T-helper 2 cell (primary cell): Measurements from ENCODE around the gene VOPP1.

Experiments
- DNase-seq, 5 experiments: peaks; one replicate each; pipeline versions ENCODE4 v3.0.0 to v3.0.0-alpha.2; 2012 to 2022

The VOPP1 gene

DNA sequence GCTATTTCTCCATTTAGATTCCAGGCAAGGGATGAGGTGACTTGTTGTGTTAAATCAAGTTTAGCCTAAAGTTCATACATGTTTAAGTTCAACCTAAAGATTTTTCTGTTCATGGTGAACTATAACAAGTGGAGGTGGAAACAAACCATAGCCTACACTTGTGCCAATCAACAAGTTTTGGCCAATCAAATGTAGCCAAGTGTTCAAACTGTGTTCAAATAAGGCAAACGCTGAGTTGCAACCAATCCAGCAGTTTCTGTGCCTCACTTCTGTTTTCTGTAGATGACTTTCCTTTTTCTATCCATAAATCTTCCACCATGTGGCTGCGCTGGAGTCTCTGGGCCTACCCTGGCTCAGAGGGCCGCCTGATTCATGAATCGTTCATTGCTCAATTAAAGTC, 4.5 kb upstream of the VOPP1 start:
- no peak for DNase-seq

GRCh38 chr7:55575733-55576132, 3.4 kb upstream of the VOPP1 start:
- DNase-seq = no peak

DNA sequence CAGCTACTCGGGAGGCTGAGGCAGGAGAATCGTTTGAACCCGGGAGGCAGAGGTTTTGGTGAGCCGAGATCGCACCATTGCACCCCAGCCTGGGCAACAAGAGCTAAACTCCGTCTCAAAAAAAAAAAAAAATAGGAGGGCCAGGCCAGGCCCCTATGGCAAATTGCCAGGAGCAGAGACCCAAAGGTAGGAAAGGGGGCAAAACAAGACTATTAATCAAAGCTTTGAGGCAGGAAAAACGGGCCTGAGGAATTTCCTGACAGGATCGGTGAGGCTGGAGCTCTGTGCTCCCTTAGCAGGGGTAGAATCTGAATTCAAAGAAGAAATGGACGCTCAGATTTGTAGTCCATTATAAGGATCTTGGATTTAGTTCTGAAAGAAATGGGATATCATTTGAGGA, 2.8 kb upstream of the VOPP1 start:
- no peak for DNase-seq

DNA sequence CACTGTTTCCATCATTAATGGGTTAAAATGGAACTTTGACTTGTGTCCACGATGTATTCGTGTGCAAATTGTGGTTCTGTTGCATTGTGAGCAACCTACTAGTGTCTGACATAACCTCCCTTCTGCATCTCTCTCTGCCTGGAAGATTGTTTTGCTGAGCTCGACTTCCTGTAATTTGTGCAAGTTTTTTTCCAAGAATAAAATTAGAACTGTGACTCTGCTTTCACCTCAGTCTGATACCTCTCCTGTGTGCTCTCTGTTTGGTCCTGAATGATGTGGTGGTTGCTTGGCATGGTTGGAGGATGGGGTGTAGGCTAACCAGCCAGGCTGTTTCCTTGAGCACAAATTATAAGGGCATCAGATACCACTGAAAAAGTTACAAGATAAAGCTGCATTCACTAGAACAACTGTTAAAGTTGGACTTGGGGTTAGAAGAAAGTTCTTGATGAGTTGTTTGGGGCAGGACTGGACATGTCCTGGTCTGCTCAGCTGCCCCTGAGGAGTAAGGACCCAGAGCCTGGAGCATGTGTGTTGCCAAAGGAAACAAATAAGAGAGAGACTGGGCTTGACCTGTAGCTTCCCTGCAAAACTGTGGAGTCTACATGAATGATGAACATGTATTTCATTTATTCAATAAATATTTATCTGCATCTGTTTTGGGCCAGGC, 1.9 kb upstream of the VOPP1 start:
- DNase-seq = peak in 2 of 5 experiments; percentile 35 to 44

GRCh38 chr7:55573234-55573900, 1.1 kb upstream of the VOPP1 start:
- DNase-seq = no peak

GRCh38 chr7:55571511-55572377, 558 bp downstream of the VOPP1 start:
- DNase-seq = peak; percentile 36 to 78 (median 69)

DNA sequence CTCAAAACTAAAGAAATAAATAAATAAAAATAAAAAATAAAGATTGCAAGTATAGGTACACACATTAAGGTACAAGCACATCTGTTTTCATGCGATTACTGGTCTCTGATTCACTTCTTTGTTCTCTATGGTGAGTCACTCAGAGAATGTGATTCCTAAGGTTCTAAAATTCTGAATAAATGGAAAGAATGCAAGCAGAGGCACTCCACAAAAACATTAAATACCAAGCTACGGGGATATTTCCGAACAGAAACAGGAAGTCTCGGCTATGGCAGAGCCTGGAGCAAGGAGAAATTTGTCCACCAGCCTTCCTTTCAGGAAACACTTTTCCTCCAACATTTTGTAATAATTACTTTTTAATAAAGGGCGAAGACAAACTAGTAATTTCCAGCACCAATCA, 1.4 kb downstream of the VOPP1 start:
- no peak for DNase-seq

GRCh38 chr7:55570218-55570873, 2.0 kb downstream of the VOPP1 start:
- peak in 2 of 5 experiments; percentile 19 to 68 for DNase-seq

DNA sequence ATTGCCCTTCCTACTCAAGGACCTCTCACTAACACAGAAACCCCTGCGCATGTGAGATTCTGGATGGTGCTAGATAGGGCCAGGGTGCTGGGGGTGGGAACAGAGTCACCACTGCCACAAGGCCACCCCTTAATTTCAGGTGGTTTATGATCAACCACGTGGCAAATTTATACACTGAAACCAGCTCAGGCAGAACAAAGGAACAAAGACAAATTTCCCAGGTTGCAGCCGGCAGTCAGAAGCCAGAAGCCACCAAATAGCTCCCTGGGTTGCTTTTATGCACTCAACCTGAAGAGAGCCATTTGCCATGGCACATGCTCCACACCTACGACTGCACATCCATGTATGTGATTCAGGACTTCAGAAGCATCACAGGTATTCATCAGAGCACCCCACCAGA, 2.5 kb downstream of the VOPP1 start:
- DNase-seq = peak in 3 of 5 experiments; percentile 40 to 81 (median 51)

GRCh38 chr7:55569269-55569663, 3.0 kb downstream of the VOPP1 start:
- no peak for DNase-seq

- DNase-seq = peak in 1 of 5 experiments; percentile 22
These were observed 3.6 kb downstream of the VOPP1 start for GRCh38 chr7:55568613-55569268.

DNA sequence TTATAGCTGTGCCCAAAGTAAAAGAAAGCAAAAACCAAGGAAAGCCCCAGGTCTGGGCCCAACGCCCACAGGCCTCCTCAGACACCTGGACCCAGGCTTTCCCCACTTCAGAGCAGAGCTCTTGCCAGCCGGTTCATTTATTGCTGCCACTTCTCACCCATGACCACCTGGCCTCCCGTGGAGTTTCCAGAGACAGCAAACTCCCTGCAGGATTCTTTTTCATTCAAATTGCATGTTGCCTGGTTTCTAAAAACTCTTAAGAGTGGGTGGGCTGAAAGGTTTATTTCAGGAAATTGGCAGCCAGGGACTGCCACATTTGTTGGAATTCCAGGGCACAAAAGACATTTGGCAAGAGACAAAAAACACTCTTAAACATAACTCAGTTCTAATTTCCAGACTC, 4.7 kb downstream of the VOPP1 start:
- DNase-seq = no peak

DNA sequence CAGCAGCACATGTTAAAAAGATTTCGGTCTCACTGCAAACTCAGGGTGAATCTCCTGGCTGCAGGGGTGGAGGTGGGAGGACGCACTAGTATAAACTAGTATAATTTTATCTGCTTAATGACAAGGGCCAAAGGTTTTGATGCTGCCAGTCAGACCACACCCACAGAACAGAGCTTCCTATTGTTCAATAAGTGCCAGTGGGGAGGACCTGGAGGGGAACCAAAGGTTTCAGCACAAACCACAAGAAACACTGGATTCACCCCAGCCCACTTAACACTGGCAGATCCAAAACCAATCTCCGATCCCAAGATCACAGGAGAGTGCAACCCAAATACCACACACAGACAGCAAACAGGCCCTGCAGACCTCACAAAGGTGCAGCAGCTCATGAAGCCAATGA, 6.6 kb downstream of the VOPP1 start:
- DNase-seq = no peak

GRCh38 chr7:55563596-55564325, 8.5 kb downstream of the VOPP1 start:
- DNase-seq = no peak

DNA sequence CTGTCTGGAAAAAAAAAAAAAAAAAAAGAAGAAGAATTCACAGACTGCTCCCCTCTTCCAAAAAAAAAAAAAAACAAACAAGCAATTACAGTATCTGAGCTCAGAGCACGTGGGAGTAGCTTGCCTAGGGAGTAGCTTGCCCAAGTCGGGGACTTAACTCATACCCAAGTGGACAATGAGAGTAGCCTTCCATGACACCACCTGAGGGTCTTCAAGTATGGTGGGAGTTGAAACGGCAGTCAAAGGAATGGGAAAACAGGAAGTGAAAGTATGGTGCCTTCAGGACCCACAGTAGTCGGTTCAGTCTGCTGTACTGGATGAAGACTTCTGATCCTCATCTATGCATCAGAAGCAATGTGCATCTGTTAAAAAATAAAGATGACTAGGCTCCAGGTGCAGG, 10.6 kb downstream of the VOPP1 start:
- no peak for DNase-seq

DNA sequence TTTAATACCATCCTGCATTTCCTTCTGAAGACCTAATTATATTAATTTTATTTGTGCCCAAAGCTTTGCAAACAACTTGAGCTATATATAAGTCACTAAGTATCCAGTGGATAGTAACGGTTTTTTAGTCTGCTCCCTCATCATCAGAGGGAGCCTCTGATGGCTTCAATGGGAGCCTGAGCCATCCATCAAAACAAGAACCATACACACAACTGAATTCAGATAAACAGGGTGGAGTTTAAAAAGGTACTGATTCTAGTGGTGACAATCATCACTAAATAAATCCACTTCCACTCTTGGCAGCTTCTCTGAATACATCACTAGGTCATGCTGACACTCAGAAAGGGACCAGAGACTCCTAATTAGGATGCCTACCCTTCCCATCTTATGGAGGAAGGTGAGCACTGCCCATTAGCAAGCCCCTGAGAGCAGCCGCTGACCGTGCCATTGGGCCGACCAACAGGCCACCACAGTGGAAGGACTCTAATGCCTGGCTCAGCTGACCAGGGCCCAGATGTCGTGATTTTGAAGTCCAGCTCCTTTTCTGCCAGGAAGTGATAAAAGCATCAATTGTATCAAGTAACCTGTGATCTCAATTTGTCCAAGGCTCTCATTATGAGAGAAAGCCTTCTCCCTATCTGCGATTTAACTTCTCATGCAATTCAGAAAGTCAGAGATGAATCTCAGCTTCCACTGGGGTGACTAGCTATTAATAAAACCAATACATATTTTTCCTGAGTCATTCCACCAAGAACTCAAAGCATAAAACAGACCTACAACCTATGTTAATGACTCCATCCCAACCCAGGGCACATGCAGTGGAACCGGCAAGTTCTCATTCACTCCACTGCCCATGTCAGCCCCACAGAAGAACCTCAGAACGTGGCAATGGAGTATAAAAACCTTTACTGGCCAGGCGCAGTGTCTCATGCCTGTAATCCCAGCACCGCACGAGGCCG, 13.1 kb downstream of the VOPP1 start:
- DNase-seq = no peak

DNA sequence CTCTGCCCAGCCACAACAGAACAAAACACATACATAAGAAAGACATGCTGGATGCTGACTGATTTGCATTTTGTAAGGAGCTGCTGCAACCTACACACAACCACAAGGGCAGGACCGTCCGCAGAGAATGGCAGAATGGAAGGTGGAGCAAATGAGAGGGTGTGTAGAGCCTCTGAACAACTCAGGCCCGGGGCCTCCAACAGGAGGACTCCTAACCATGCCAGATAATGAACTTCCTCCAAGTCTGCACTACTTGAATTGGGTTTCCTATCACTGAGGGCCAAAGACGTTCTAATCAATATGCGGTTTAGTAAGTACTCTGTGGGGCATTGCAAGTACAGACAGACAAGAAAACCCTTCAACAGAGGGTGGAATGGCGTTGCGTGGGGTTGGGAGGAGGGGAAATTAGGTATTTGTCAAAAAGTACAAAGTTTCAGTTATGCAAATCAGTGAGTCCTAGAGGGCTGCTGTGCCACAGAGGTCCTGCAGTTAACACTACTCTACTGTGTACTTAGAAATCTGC, 14.6 kb downstream of the VOPP1 start:
- DNase-seq = peak in 1 of 5 experiments; percentile 61

GRCh38 chr7:55556492-55556891, 15.8 kb downstream of the VOPP1 start:
- peak in 1 of 5 experiments; percentile 74 for DNase-seq

DNA sequence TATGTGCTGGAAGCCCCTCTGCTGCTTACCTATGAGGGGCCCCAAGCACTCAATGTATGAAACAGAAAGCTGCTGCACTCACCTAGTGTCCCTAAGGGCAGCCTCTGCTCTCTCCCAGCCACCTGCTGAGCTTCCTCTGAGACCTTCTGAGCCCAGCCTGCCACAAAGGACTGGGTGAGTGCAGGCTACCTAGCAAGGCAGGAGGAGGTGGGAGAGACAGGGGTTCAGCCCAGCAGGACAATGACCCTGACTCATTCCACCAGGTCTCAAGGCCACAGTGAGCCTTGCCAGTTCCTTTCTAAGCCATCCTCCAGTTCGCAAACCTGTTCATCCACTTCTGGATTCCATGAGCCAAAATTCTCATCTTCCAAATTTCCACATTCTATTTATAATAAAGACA, 16.3 kb downstream of the VOPP1 start:
- no peak for DNase-seq

DNA sequence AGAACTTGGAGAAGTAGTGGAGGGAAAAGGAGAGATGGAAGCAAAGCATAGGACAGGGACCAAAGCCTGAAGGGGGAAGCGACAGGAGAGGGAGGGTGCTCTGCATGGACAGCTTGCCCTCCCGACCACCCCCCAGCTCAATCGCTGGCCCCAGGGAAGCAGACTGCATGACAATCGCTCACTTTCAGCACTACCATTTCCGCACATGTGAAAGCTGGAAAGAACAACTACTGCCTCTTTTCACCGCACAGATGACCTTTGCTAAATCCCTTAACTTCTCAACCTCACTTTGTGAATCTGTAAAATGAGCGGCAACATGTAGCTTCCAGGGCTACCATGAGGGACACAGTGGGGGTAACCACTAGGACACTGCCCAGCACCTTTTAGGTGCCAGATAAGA, 17.1 kb downstream of the VOPP1 start:
- no peak for DNase-seq
